Upper lobe of left lung (tissue), 6 donors: Measurements from ENCODE around the gene ACAA1. TPM values are rescaled to one million over a fixed set of nuclear protein-coding genes. Genes with fewer than 3 reads are reported as not detected.

ENCODE experiments used
- ATAC-seq, 2 donors: fragments of 200-7000 bp; cut with Tn5 transposase; one replicate each; pipeline ENCODE4 v1.9.1; 2022; ENCODE audit warnings: mild to moderate bottlenecking in 2 of 2, moderate library complexity in 2 of 2; ENCODE audit not compliant: low FRiP score in 2 of 2
- DNase-seq, 2 donors: peaks; one replicate each; pipeline ENCODE4 v3.0.0-alpha.2; 2019 to 2020
- H3K27ac ChIP-seq, 4 donors: fragments of 200-600 bp; sonication (generic); one replicate each; pipeline ENCODE4 v1.5.1; 2016 to 2019
- H3K27me3 ChIP-seq, 4 donors: fragments of 200-600 bp; sonication (generic); one replicate each; pipeline ENCODE4 v1.5.1; 2017 to 2019
- H3K36me3 ChIP-seq, 4 donors: fragments of 200-600 bp; sonication (generic); one replicate each; pipeline ENCODE4 v1.5.1; 2016 to 2019
- H3K4me1 ChIP-seq, 4 donors: fragments of 200-600 bp; sonication (generic); one replicate each; pipeline ENCODE4 v1.5.1; 2018 to 2019
- H3K4me3 ChIP-seq, 4 donors: fragments of 200-600 bp; sonication (generic); one replicate each; pipeline ENCODE4 v1.5.1; 2017 to 2019; ENCODE audit warnings: mild to moderate bottlenecking in 2 of 4, moderate library complexity in 1 of 4
- H3K9me3 ChIP-seq, 4 donors: fragments of 200-600 bp; sonication (generic); one replicate each; pipeline ENCODE4 v1.5.1; 2018 to 2019
- CTCF ChIP-seq, 6 experiments: fragments of 450-650 bp in 4 of 6; fragments of 200-600 bp in 2 of 6; sonication (generic) in 2 of 6; IDR thresholded peaks; one replicate each; pipeline ENCODE4 v1.5.1; 2016 to 2019; ENCODE audit warnings: antibody characterized with exemption in 6 of 6
- EP300 ChIP-seq, 4 donors: sonication (generic); formaldehyde crosslinking; IDR thresholded peaks; one replicate each; pipeline ENCODE4 v1.5.1; 2017; ENCODE audit warnings: antibody characterized with exemption in 4 of 4, control low read depth in 2 of 4
- POLR2A ChIP-seq, 4 donors: fragments of 450-650 bp; IDR thresholded peaks; one replicate each; pipeline ENCODE4 v1.5.1; 2016 to 2017; ENCODE audit warnings: antibody characterized with exemption in 4 of 4, mild to moderate bottlenecking in 2 of 4
- POLR2AphosphoS5 ChIP-seq, 2 donors: sonication (generic); formaldehyde crosslinking; IDR thresholded peaks; one replicate each; pipeline ENCODE4 v1.5.1; 2017; ENCODE audit warnings: antibody characterized with exemption in 2 of 2
- whole genome bisulfite sequencing, 2 donors: methylation state at CpG; one replicate each; pipeline ENCODE4 v1.1.5; 2017 to 2018; 5-methylcytosine and 5-hydroxymethylcytosine counted together
- total RNA-seq, 6 donors: library from RNA; depleted of rRNA in 4 of 6; stranded (reverse); fragments of >200 nt in 4 of 6; gene quantifications; one replicate each; pipeline versions ENCODE4 v1.1.0 to v1.2.1, GENCODE V29; 2016 to 2021
- donor health status: DM: no; HTN: no; CAD: no; lungs with moderate emphysema.
- donor health status: DM: no; HTN: yes; CAD: no; lungs with severe emphysema.

ACAA1 gene
- total RNA-seq, 6 donors from 2014 or later = 67.1 to 170 (median 116) TPM

GRCh38 chr3:38097446-38098375, 39.2 kb downstream of the ACAA1 start:
- no peak overlapping the region for H3K4me3 ChIP-seq
- peaks cover 2 to 11% (median 7%) of the 10 kb centered on the region in 4 donors for H3K4me1 ChIP-seq
- 67 to 82% methylated on average over 7 to 19 of the region's 19 CpGs for WGBS, 2 donors
- H3K27ac ChIP-seq = no peak overlapping the region
- H3K36me3 ChIP-seq = no peaks in the 10 kb centered on the region
- no peaks in the 10 kb centered on the region for H3K27me3 ChIP-seq
- peak in 1 of 2 donors; percentile 44 for DNase-seq
- TF ChIP-seq CTCF (IDR thresholded peaks at IDR 0.05) (no peak), POLR2A (IDR thresholded peaks at IDR 0.05) (no peak), POLR2AphosphoS5 (IDR thresholded peaks at IDR 0.05) (no peak), EP300 (IDR thresholded peaks at IDR 0.05) (no peak)
- no peaks in the 10 kb centered on the region for H3K9me3 ChIP-seq
- ATAC-seq = no peak

- Histone ChIP-seq H3K36me3 (no peaks in the 10 kb centered on the region), H3K9me3 (no peaks in the 10 kb centered on the region), H3K4me1 (peaks cover 0 to 3% (median 0%) of the 10 kb centered on the region in 4 donors), H3K27me3 (no peaks in the 10 kb centered on the region), H3K4me3 (no peak overlapping the region), H3K27ac (no peak overlapping the region)
- DNase-seq (no peak), ATAC-seq (no peak)
- TF ChIP-seq POLR2AphosphoS5 (IDR thresholded peaks at IDR 0.05) = no peak
- TF ChIP-seq POLR2A (IDR thresholded peaks at IDR 0.05) = no peak
- TF ChIP-seq CTCF (IDR thresholded peaks at IDR 0.05) = no peak
- no peak for TF ChIP-seq EP300 (IDR thresholded peaks at IDR 0.05)
- 81 to 86% methylated on average over 3 to 6 of the region's 6 CpGs for WGBS, 2 donors
Measured at GRCh38 chr3:38095669-38096483, 41.1 kb downstream of the ACAA1 start.

GRCh38 chr3:38094999-38095398, 41.9 kb downstream of the ACAA1 start:
- peak in 1 of 2 donors; percentile 24 for ATAC-seq
- DNase-seq = peak in 1 of 2 donors; percentile 11
- 94 to 100% methylated on average over 1 to 3 of the region's 3 CpGs for WGBS, 2 donors
- no peak overlapping the region for H3K27ac ChIP-seq
- H3K27me3 ChIP-seq = no peaks in the 10 kb centered on the region
- no peaks in the 10 kb centered on the region for H3K9me3 ChIP-seq
- H3K4me1 ChIP-seq = peaks cover 0 to 3% (median 0%) of the 10 kb centered on the region in 4 donors
- TF ChIP-seq EP300 (IDR thresholded peaks at IDR 0.05) = no peak
- no peak for TF ChIP-seq POLR2AphosphoS5 (IDR thresholded peaks at IDR 0.05)
- TF ChIP-seq POLR2A (IDR thresholded peaks at IDR 0.05) = no peak
- TF ChIP-seq CTCF (IDR thresholded peaks at IDR 0.05) = no peak
- H3K36me3 ChIP-seq = no peaks in the 10 kb centered on the region
- no peak overlapping the region for H3K4me3 ChIP-seq

GRCh38 chr3:38090453-38090852, 46.5 kb downstream of the ACAA1 start:
- H3K36me3 ChIP-seq = no peaks in the 10 kb centered on the region
- H3K4me1 ChIP-seq = no peaks in the 10 kb centered on the region
- no peaks in the 10 kb centered on the region for H3K27me3 ChIP-seq
- TF ChIP-seq CTCF (IDR thresholded peaks at IDR 0.05) = no peak
- no peak for TF ChIP-seq POLR2A (IDR thresholded peaks at IDR 0.05)
- TF ChIP-seq POLR2AphosphoS5 (IDR thresholded peaks at IDR 0.05) = no peak
- TF ChIP-seq EP300 (IDR thresholded peaks at IDR 0.05) = no peak
- ATAC-seq = no peak
- WGBS, 2 donors = 87 to 88% methylated on average over 3 of the region's 3 CpGs
- no peak overlapping the region for H3K4me3 ChIP-seq
- no peaks in the 10 kb centered on the region for H3K9me3 ChIP-seq
- H3K27ac ChIP-seq = no peak overlapping the region
- DNase-seq = no peak
